C4-2B (cell line): ENCODE data around the gene PLA2G2D.
"Not testable (repeated sequence)": the region's sequence is repeated elsewhere in the genome, so short reads cannot be mapped to it uniquely, and the experiment has no call there.

Experiments
- H3K27ac ChIP-seq: fragments of 450-650 bp; 2 replicates; pipeline ENCODE4 v1.5.1; 2017
- CTCF ChIP-seq: fragments of 450-650 bp; conservative IDR thresholded peaks from 2 replicates; pipeline ENCODE4 v1.5.1; 2017; ENCODE audit warnings: mild to moderate bottlenecking
- ZFX ChIP-seq: fragments of 450-650 bp; IDR thresholded peaks from 2 replicates; pipeline ENCODE4 v1.6.1; 2017

Gene PLA2G2D

GRCh38 chr1:20136249-20136648 lies 16.9 kb upstream of the PLA2G2D start:
- TF ChIP-seq CTCF (no peak), ZFX (no peak)
- no peak overlapping the region for H3K27ac ChIP-seq

- no peak for TF ChIP-seq CTCF
- no peak for TF ChIP-seq ZFX
- no peak overlapping the region for H3K27ac ChIP-seq
Observed at GRCh38 chr1:20134995-20135394, 15.7 kb upstream of the PLA2G2D start.

DNA sequence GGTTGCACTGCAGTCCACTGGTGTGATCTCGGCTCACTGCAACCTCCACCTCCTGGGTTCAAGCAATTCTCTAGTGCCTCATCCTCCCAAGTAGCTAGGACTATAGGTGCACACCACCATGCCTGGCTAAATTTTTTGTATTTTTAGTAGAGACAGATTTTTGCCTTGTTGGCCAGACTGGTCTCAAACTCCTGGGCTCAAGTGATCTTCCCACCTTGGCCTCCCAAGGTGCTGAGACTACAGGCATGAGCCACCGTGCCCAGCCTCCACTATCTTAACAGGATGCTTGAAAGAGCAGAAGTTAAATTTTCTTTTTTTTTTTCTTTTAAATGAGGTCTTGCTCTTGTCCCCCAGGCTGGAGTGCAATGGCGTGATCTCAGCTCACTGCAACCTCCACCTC lies 11.2 kb upstream of the PLA2G2D start:
- H3K27ac ChIP-seq, result not testable (repeated sequence)

DNA sequence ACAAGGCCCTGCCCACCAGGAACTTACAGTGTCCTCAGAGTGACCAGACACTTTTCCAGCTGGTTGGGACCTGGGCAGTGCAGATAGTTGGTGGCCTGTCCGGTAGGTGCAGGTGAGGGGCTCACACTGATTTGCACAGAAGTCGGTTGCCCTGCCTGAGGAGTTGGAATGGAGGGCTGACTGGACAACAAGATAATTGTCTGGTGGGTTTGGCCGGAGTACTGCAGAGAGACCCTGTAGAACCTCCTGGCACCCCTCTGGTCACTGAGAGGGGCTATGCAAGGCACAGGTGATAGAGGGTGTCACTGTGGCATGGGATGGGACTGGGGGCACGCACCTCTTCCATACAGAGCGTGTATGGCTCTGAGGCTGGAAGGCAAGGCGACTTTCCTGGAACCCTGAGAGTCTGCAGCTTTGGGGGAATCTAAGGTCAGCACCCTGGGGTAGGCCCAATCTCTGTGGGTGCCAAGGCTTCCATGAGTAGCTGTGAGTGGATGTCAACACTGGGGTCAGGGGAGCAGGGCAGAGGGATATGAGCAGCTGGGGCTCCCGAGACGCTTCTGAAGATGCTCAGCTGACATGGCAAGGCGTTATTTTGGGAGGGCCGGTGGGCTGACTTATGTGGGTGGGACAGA lies 7.6 kb upstream of the PLA2G2D start:
- TF ChIP-seq CTCF (no peak), ZFX (no peak)
- H3K27ac ChIP-seq, result no peak overlapping the region

DNA sequence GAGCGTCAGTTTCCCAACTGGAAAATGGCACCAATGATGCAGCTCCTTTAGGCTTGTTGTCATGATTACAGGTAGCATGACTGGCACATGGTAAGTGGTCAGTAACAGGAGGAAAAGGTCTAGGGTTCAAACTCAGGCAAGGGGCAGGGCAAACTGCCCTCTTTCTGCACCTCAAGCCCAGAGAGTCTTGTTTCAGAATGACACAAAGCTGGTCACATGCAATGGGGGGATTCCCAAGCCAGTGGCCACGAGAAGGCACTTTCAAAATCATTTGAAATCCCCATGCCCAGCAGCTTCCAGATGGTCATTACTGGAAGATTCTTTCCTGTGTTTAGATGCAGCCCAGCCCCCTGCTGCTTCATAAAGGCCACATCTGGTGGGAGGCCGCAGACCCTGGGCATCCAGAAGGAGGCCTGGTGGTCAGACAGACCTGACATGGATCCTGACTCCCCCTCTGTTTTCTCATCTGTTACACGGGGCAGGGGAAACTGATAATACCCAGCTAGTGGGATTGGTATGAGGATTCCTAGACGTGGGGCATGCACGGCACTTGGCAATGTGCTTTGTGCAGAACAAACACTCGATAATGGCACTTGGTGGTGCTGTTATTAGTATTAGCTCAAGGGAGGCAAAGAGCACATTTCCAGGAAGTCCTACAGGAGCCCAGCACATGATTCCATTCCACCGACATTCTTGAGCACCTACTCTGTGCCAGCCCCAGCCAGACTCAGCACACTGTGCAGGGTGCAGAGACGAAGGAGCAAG lies 6.9 kb upstream of the PLA2G2D start:
- H3K27ac ChIP-seq, result no peak overlapping the region
- TF ChIP-seq CTCF, result no peak
- no peak for TF ChIP-seq ZFX

DNA sequence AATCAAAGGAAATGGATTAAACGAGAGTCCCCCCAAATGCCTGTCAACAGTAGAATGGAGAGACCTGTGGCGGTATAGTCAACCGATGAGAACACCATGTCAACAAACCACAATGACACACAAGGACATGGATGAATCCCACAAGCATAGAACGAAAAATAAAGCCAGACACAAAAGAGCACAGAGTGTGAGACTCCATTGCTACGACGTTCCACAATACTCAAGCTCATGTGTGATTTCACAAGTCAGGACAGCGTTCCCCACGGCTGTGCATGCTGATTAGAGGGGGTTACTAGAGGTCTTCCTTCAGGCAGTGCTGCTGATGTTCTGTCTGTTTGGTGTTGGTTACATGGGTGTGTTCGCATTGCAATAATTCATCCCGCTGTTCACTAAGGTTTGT lies 5.8 kb upstream of the PLA2G2D start:
- TF ChIP-seq CTCF (no peak), ZFX (no peak)
- H3K27ac ChIP-seq, result no peak overlapping the region

- TF ChIP-seq ZFX, result no peak
- no peak for TF ChIP-seq CTCF
- no peak overlapping the region for H3K27ac ChIP-seq
Observed at GRCh38 chr1:20124456-20125057, 5.2 kb upstream of the PLA2G2D start.
